Upper lobe of left lung (tissue), 4 donors: ENCODE data around the gene GRIK4.

Experiments
- EP300 ChIP-seq, 4 donors: sonication (generic); formaldehyde crosslinking; IDR thresholded peaks; one replicate each; pipeline ENCODE4 v1.5.1; 2017; ENCODE audit warnings: antibody characterized with exemption in 4 of 4, control low read depth in 2 of 4
- POLR2A ChIP-seq, 4 donors: fragments of 450-650 bp; IDR thresholded peaks; one replicate each; pipeline ENCODE4 v1.5.1; 2016 to 2017; ENCODE audit warnings: antibody characterized with exemption in 4 of 4, mild to moderate bottlenecking in 2 of 4
- POLR2AphosphoS5 ChIP-seq, 2 donors: sonication (generic); formaldehyde crosslinking; IDR thresholded peaks; one replicate each; pipeline ENCODE4 v1.5.1; 2017; ENCODE audit warnings: antibody characterized with exemption in 2 of 2
- TF ChIP-seq, protein P1 (sequence below), 6 experiments: fragments of 450-650 bp in 4 of 6; fragments of 200-600 bp in 2 of 6; sonication (generic) in 2 of 6; IDR thresholded peaks; one replicate each; pipeline ENCODE4 v1.5.1; 2016 to 2019; ENCODE audit warnings: antibody characterized with exemption in 6 of 6

DNA sequence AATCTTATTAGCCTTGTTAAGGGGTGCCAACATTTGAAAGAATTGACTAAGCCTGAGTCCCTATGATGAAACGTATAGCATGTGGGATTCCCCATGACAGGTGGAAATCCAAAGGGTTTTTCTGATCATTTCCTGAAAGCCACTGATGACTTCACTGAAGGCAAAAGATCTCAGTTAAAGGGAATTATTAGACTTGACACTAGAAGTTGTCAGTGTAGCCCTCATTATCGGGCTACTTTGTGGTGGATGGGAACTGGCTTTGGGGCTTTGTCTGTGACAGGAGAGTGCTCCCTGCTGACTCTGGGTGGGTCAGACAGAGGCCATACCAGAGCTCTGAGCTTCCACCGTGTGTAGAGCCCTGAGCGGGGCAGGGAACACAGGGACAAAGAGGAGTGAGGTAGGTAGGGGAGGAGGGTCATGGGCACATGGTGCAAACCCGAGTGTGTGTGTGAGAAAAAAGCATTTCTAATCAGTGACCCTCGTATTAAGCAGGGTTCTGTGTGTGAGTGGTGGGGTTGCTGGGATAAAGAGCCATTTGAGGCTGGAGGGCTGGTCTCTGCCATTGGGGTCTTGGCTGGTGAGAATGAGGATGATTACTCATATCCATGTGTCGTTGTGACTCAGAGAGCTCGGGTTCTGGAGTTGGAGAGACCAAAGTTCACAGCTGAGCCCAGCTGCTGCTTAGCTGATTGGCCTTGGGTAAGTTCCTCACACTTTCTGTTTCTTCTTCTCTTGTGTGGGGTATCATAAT, 101.1 kb downstream of the GRIK4 start:
- TF ChIP-seq, protein P1, sequence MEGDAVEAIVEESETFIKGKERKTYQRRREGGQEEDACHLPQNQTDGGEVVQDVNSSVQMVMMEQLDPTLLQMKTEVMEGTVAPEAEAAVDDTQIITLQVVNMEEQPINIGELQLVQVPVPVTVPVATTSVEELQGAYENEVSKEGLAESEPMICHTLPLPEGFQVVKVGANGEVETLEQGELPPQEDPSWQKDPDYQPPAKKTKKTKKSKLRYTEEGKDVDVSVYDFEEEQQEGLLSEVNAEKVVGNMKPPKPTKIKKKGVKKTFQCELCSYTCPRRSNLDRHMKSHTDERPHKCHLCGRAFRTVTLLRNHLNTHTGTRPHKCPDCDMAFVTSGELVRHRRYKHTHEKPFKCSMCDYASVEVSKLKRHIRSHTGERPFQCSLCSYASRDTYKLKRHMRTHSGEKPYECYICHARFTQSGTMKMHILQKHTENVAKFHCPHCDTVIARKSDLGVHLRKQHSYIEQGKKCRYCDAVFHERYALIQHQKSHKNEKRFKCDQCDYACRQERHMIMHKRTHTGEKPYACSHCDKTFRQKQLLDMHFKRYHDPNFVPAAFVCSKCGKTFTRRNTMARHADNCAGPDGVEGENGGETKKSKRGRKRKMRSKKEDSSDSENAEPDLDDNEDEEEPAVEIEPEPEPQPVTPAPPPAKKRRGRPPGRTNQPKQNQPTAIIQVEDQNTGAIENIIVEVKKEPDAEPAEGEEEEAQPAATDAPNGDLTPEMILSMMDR (IDR thresholded peaks at IDR 0.05), result no peak
- no peak for TF ChIP-seq EP300 (IDR thresholded peaks at IDR 0.05)
- TF ChIP-seq POLR2A (IDR thresholded peaks at IDR 0.05), result no peak
- peak in 1 of 2 donors; percentile 22 for TF ChIP-seq POLR2AphosphoS5 (IDR thresholded peaks at IDR 0.05)
